OCI-LY7 (cell line): ENCODE results near the gene STK10.

Experiments
- CTCF ChIP-seq: fragments of 200-600 bp; sonication (generic); conservative IDR thresholded peaks from 2 replicates; pipeline ENCODE4 v1.5.1; 2014; ENCODE audit warnings: mild to moderate bottlenecking, antibody characterized with exemption, low read length, moderate library complexity, mixed read lengths
- EZH2phosphoT487 ChIP-seq: fragments of 200-600 bp; sonication (generic); IDR thresholded peaks from 2 replicates; pipeline ENCODE4 v1.6.1; 2018; ENCODE audit warnings: low read depth, borderline replicate concordance, mild to moderate bottlenecking, mixed run types, antibody characterized with exemption, low read length, moderate library complexity, mixed read lengths

DNA sequence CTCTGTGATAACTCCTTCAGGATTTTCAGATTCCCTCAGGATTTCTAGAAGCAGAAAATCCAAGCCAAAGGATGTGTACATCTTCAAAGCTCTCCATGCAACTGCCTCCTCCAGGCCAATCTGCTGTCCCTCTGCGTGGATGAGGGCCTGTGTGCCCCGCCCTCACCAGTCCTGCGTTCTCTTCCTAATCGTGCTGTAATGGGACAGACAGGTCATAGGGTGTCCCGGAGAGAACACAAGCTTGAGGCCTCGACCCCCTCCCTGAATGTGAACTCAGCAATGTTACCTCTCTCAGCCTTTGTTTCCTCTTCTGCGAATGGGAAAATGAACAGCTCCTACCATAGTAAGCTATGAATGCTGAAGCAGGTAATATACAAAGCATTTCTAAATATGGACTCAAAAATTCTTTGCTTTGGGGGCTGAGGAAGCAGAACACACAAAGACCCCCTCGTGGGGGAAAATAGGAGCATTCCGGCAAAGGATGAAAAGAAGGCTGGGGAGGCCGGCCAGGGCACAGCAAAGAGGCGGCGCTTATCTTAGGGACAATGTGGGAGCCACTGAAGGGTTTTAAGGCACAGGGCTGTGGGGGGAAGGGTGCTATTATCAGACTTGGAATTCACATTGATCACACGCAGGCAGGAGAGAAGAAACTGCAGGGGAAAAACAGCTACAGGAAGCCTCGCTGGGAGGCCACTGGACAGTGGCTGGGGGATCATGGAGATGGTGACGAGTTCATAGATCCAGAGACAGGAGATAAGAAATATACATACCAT lies 124.4 kb downstream of the STK10 start:
- TF ChIP-seq CTCF, result no peak
- TF ChIP-seq EZH2phosphoT487, result no peak
